Left renal cortex interstitium (tissue), 4 donors: ENCODE results near the gene SVIL. TPM values are rescaled to one million over a fixed set of nuclear protein-coding genes. Genes with fewer than 3 reads are reported as not detected.

Experiments used
- DNase-seq, 4 donors: peaks; one replicate each; pipeline ENCODE4 v3.0.0-alpha.2; 2013; ENCODE audit warnings: low read depth in 4 of 4, low spot score in 2 of 4, missing footprints in 1 of 4
- polyA plus RNA-seq, 4 donors: library from polyadenylated mRNA; unstranded; fragments of 120-200 nt; gene quantifications; one replicate each; pipeline ENCODE4 v1.2.1, GENCODE V29; 2013; ENCODE audit not compliant: insufficient read length in 4 of 4

Gene SVIL
- polyA plus RNA-seq, 4 donors = 38.6 to 42.5 (median 40.9) TPM

- no peak for DNase-seq
Observed at GRCh38 chr10:29438271-29438670, 196.5 kb downstream of the SVIL start.

- no peak for DNase-seq
Observed at GRCh38 chr10:29437871-29438270, 196.9 kb downstream of the SVIL start.

GRCh38 chr10:29435809-29436501, 198.8 kb downstream of the SVIL start:
- DNase-seq = no peak

GRCh38 chr10:29434111-29434510, 200.7 kb downstream of the SVIL start:
- no peak for DNase-seq

- DNase-seq = no peak
Observed at GRCh38 chr10:29431711-29432110, 203.1 kb downstream of the SVIL start.

GRCh38 chr10:29430101-29430500, 204.7 kb downstream of the SVIL start:
- no peak for DNase-seq

- no peak for DNase-seq
Observed at GRCh38 chr10:29428486-29428885, 206.3 kb downstream of the SVIL start.

- no peak for DNase-seq
Observed at GRCh38 chr10:29427667-29428066, 207.1 kb downstream of the SVIL start.

GRCh38 chr10:29426420-29426819, 208.4 kb downstream of the SVIL start:
- DNase-seq = no peak

- no peak for DNase-seq
Observed at GRCh38 chr10:29424017-29424416, 210.8 kb downstream of the SVIL start.

- no peak for DNase-seq
Observed at GRCh38 chr10:29420744-29421143, 214.0 kb downstream of the SVIL start.

- DNase-seq = no peak
Observed at GRCh38 chr10:29417324-29417723, 217.4 kb downstream of the SVIL start.

GRCh38 chr10:29415876-29416275, 218.9 kb downstream of the SVIL start:
- DNase-seq = no peak

- no peak for DNase-seq
Observed at GRCh38 chr10:29414501-29414900, 220.3 kb downstream of the SVIL start.

- DNase-seq = no peak
Observed at GRCh38 chr10:29412485-29412884, 222.3 kb downstream of the SVIL start.

- DNase-seq = no peak
Observed at GRCh38 chr10:29411666-29412315, 223.0 kb downstream of the SVIL start.

GRCh38 chr10:29409241-29410054, 225.3 kb downstream of the SVIL start:
- DNase-seq = peak; percentile 54 to 69 (median 65)

- DNase-seq = no peak
Observed at GRCh38 chr10:29408847-29409240, 225.9 kb downstream of the SVIL start.
